ENCODE measurements around the gene ADGRD2. TPM values are rescaled to one million over a fixed set of nuclear protein-coding genes. Genes with fewer than 3 reads are reported as not detected.

The ADGRD2 gene
- total and polyA plus RNA-seq, 4 donors, result not detected

DNA sequence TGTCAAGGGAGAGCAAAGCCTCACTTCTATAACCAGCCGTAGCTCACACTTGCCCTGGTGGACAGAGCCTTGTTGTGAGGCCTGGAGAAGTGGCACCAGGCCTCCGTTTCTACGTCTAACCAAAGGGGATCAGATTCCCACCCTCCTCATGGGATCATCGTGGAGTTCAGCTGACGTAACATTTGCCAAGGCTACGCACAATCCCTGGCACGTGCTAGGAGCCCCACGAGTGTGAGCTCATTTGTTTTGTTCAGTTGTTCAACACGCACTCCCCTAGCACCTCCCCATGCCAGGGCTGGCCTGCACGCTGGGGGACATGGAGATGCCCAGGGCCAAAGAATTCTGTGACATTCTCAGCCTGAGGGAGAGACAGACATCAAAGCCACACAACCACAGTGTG, 23.1 kb downstream of the ADGRD2 start:
- H3K9ac ChIP-seq (ENCODE audit: low read depth in 1 of 2, low read length in 2 of 2), result no peak overlapping the region
- no peak overlapping the region for H3K4me3 ChIP-seq (ENCODE audit: low read depth in 1 of 3, low read length in 3 of 3)
- DNase-seq (ENCODE audit: low spot score), result no peak
- TF ChIP-seq NR2F2 (IDR thresholded peaks at IDR 0.05) (no peak), FOXA2 (IDR thresholded peaks at IDR 0.05) (no peak), SP1 (IDR thresholded peaks at IDR 0.05) (no peak), ATF3 (IDR thresholded peaks at IDR 0.05) (no peak), FOXA1 (IDR thresholded peaks at IDR 0.05) (no peak), REST (IDR thresholded peaks at IDR 0.05) (no peak)
- TF ChIP-seq, protein P1, sequence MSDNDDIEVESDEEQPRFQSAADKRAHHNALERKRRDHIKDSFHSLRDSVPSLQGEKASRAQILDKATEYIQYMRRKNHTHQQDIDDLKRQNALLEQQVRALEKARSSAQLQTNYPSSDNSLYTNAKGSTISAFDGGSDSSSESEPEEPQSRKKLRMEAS (IDR thresholded peaks at IDR 0.05), result no peak
- TF ChIP-seq, protein P2, sequence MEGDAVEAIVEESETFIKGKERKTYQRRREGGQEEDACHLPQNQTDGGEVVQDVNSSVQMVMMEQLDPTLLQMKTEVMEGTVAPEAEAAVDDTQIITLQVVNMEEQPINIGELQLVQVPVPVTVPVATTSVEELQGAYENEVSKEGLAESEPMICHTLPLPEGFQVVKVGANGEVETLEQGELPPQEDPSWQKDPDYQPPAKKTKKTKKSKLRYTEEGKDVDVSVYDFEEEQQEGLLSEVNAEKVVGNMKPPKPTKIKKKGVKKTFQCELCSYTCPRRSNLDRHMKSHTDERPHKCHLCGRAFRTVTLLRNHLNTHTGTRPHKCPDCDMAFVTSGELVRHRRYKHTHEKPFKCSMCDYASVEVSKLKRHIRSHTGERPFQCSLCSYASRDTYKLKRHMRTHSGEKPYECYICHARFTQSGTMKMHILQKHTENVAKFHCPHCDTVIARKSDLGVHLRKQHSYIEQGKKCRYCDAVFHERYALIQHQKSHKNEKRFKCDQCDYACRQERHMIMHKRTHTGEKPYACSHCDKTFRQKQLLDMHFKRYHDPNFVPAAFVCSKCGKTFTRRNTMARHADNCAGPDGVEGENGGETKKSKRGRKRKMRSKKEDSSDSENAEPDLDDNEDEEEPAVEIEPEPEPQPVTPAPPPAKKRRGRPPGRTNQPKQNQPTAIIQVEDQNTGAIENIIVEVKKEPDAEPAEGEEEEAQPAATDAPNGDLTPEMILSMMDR (IDR thresholded peaks at IDR 0.05; ENCODE audit: low read depth, low read length, missing input control), result no peak
- no peak overlapping the region for H3K27ac ChIP-seq (ENCODE audit: low read depth in 1 of 2, low read length in 2 of 2)
- no peaks in the 10 kb centered on the region for H3K4me1 ChIP-seq (ENCODE audit: control insufficient read depth in 4 of 4, insufficient read depth in 4 of 4, low read length in 3 of 4)
- WGBS, result 87% methylated on average over 10 of the region's 10 CpGs
- H3K27me3 ChIP-seq (ENCODE audit: control insufficient read depth in 4 of 4, insufficient read depth in 4 of 4, low read length in 3 of 4), result peaks cover 0 to 5% (median 2%) of the 10 kb centered on the region in 4 donors
- H3K36me3 ChIP-seq (ENCODE audit: control insufficient read depth in 4 of 4, insufficient read depth in 3 of 4, low read depth in 1 of 4, low read length in 3 of 4), result no peaks in the 10 kb centered on the region
- H3K9me3 ChIP-seq (ENCODE audit: control insufficient read depth in 4 of 4, low read length in 3 of 4), result no peaks in the 10 kb centered on the region

DNA sequence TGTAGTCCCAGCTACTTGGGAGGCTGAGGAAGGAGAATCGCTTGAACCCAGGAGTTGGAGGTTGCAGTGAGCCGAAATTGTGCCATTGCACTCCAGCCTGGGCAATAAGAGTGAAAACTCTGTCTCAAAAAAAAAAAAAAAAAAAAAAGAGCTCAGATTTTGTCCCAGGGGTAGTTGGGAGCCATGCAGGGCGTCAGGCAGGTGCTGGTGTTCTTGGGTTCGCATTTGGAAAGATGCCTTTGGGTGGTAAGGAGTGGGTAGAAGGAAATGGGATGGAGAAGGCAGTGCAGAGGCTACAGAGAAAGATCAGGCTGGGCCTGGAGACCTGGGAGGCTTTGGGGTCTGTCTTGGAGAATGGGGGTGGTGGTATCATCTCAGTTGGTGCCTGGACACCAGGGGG, 23.9 kb downstream of the ADGRD2 start:
- WGBS, result 74% methylated on average over 4 of the region's 4 CpGs
- H3K9me3 ChIP-seq (ENCODE audit: control insufficient read depth in 4 of 4, low read length in 3 of 4), result no peaks in the 10 kb centered on the region
- no peak overlapping the region for H3K4me3 ChIP-seq (ENCODE audit: low read depth in 1 of 3, low read length in 3 of 3)
- H3K27me3 ChIP-seq (ENCODE audit: control insufficient read depth in 4 of 4, insufficient read depth in 4 of 4, low read length in 3 of 4), result peaks cover 0 to 5% (median 2%) of the 10 kb centered on the region in 4 donors
- H3K27ac ChIP-seq (ENCODE audit: low read depth in 1 of 2, low read length in 2 of 2), result no peak overlapping the region
- no peaks in the 10 kb centered on the region for H3K4me1 ChIP-seq (ENCODE audit: control insufficient read depth in 4 of 4, insufficient read depth in 4 of 4, low read length in 3 of 4)
- no peak for DNase-seq (ENCODE audit: low spot score)
- H3K36me3 ChIP-seq (ENCODE audit: control insufficient read depth in 4 of 4, insufficient read depth in 3 of 4, low read depth in 1 of 4, low read length in 3 of 4), result no peaks in the 10 kb centered on the region
- H3K9ac ChIP-seq (ENCODE audit: low read depth in 1 of 2, low read length in 2 of 2), result no peak overlapping the region
- TF ChIP-seq FOXA2 (IDR thresholded peaks at IDR 0.05) (no peak), HNF4A (conservative IDR thresholded peaks at IDR 0.05) (no peak), GABPA (IDR thresholded peaks at IDR 0.05 in 1 of 2, conservative IDR thresholded peaks at IDR 0.05 in 1 of 2) (no peak), TAF1 (conservative IDR thresholded peaks at IDR 0.05) (no peak), ATF3 (IDR thresholded peaks at IDR 0.05) (no peak), HNF4G (IDR thresholded peaks at IDR 0.05) (no peak), YY1 (IDR thresholded peaks at IDR 0.05) (no peak), ZBTB33 (IDR thresholded peaks at IDR 0.05) (no peak), RXRA (IDR thresholded peaks at IDR 0.05) (no peak), SP1 (IDR thresholded peaks at IDR 0.05) (no peak)
- TF ChIP-seq, protein P2 (IDR thresholded peaks at IDR 0.05; ENCODE audit: low read depth, low read length, missing input control), result no peak
- TF ChIP-seq, protein P1 (IDR thresholded peaks at IDR 0.05), result no peak
